Fibroblast of lung (primary cell): ENCODE measurements around the gene USP20. TPM values are rescaled to one million over a fixed set of nuclear protein-coding genes. Genes with fewer than 3 reads are reported as not detected.

Source experiments
- DNase-seq, 2 donors: peaks; one replicate each; pipeline versions ENCODE4 v3.0.0 to v3.0.0-alpha.2; 2010; ENCODE audit warnings: low read depth in 2 of 2
- H2AFZ ChIP-seq: 2 replicates; pipeline ENCODE4 v1.5.1; 2012; ENCODE audit warnings: low read length, control low read depth, inconsistent platforms
- H3K27ac ChIP-seq: 2 replicates; pipeline ENCODE4 v1.5.1; 2011; ENCODE audit warnings: low read length, control low read depth; ENCODE audit not compliant: insufficient read depth
- H3K27me3 ChIP-seq: 2 replicates; pipeline ENCODE4 v1.5.1; 2011; ENCODE audit warnings: mild to moderate bottlenecking, low read length; ENCODE audit not compliant: control insufficient read depth, insufficient read depth
- H3K36me3 ChIP-seq: 2 replicates; pipeline ENCODE4 v1.5.1; 2011; ENCODE audit warnings: low read length; ENCODE audit not compliant: control insufficient read depth, insufficient read depth
- H3K4me1 ChIP-seq: 2 replicates; pipeline ENCODE4 v1.5.1; 2011; ENCODE audit warnings: low read length; ENCODE audit not compliant: control insufficient read depth, insufficient read depth; ENCODE audit errors: extremely low read depth
- H3K4me2 ChIP-seq: 2 replicates; pipeline ENCODE4 v1.5.1; 2011; ENCODE audit warnings: low read length, control low read depth; ENCODE audit not compliant: insufficient read depth; ENCODE audit errors: extremely low read depth
- H3K4me3 ChIP-seq, 4 experiments: fragments of 200-600 bp in 1 of 4; sonication (generic) in 1 of 4; replicated peaks in 1 of 4; 2 replicates each; pipeline ENCODE4 v1.5.1; 2011 to 2016; ENCODE audit warnings: low read length in 4 of 4, low read depth in 3 of 4, mild to moderate bottlenecking in 3 of 4, control low read depth in 2 of 4, inconsistent platforms in 1 of 4, mixed read lengths in 1 of 4; ENCODE audit not compliant: insufficient read depth in 1 of 4; ENCODE audit errors: control extremely low read depth in 1 of 4
- H3K79me2 ChIP-seq: 2 replicates; pipeline ENCODE4 v1.5.1; 2012; ENCODE audit warnings: mild to moderate bottlenecking, low read length, inconsistent platforms; ENCODE audit not compliant: control insufficient read depth, insufficient read depth
- H3K9ac ChIP-seq: 2 replicates; pipeline ENCODE4 v1.5.1; 2011; ENCODE audit warnings: mild to moderate bottlenecking, low read length, control low read depth; ENCODE audit not compliant: insufficient read depth
- H3K9me3 ChIP-seq: 2 replicates; pipeline ENCODE4 v1.5.1; 2012; ENCODE audit warnings: low read depth, low read length; ENCODE audit not compliant: control insufficient read depth, insufficient read depth
- H4K20me1 ChIP-seq: 2 replicates; pipeline ENCODE4 v1.5.1; 2011; ENCODE audit warnings: low read length; ENCODE audit not compliant: control insufficient read depth, insufficient read depth; ENCODE audit errors: extremely low read depth
- EZH2 ChIP-seq: IDR thresholded peaks from 2 replicates; pipeline ENCODE4 v1.5.1; 2012; ENCODE audit warnings: low read length, control low read depth, mild to moderate bottlenecking; ENCODE audit errors: missing control alignments
- polyA plus RNA-seq, 2 donors: library from polyadenylated mRNA; depleted of rRNA in 1 of 2; stranded (reverse) in 1 of 2; unstranded in 1 of 2; fragments of >200 nt; gene quantifications; 2 replicates each; pipeline ENCODE4 v1.2.1, GENCODE V29; 2011 to 2012; ENCODE audit warnings: missing spikeins in 1 of 2
- total RNA-seq: library from RNA; depleted of rRNA; stranded (reverse); fragments of >200 nt; gene quantifications from 2 replicates; pipeline ENCODE4 v1.2.1, GENCODE V29; 2014
- TF ChIP-seq, protein P1 (sequence below), 2 donors: IDR thresholded peaks in 1 of 2; conservative IDR thresholded peaks in 1 of 2; 1 replicate in 1 of 2; 2 replicates in 1 of 2; pipeline ENCODE4 v1.5.1; 2011 to 2012; ENCODE audit warnings: low read length in 2 of 2, control low read depth in 1 of 2, inconsistent platforms in 1 of 2, low read depth in 1 of 2, mild to moderate bottlenecking in 1 of 2

USP20 gene
- total and polyA plus RNA-seq, 2 donors (not counting 1 experiment from before 2014, with no cell fraction given): 6.7 to 12.9 TPM

DNA sequence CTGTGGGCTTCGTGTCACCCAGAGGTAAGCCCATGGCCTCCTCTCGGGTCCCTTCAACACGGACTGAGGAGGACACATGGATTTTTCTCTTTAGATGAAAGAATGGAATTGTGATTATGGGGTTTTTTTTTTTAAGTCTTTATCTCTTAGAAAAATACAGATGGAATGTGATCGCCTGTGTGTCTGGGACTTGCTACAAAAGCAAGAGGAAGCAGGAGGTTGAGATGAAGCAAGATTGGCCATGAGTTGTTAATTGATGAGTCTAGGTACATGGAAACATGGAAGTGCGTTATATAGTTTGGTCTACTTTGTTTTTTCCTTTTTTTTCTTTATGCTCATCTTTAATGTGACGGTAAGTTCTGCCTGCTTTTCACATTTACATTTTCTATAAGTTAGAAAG is 14.6 kb downstream of the USP20 start:
- DNase-seq: peak in 1 of 2 donors; percentile 86
- H3K27me3 ChIP-seq: no peaks in the 10 kb centered on the region
- no peaks in the 10 kb centered on the region for H4K20me1 ChIP-seq
- no peaks in the 10 kb centered on the region for H3K79me2 ChIP-seq
- H3K9me3 ChIP-seq: no peaks in the 10 kb centered on the region
- TF ChIP-seq, protein P1, sequence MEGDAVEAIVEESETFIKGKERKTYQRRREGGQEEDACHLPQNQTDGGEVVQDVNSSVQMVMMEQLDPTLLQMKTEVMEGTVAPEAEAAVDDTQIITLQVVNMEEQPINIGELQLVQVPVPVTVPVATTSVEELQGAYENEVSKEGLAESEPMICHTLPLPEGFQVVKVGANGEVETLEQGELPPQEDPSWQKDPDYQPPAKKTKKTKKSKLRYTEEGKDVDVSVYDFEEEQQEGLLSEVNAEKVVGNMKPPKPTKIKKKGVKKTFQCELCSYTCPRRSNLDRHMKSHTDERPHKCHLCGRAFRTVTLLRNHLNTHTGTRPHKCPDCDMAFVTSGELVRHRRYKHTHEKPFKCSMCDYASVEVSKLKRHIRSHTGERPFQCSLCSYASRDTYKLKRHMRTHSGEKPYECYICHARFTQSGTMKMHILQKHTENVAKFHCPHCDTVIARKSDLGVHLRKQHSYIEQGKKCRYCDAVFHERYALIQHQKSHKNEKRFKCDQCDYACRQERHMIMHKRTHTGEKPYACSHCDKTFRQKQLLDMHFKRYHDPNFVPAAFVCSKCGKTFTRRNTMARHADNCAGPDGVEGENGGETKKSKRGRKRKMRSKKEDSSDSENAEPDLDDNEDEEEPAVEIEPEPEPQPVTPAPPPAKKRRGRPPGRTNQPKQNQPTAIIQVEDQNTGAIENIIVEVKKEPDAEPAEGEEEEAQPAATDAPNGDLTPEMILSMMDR (conservative IDR thresholded peaks at IDR 0.05 in 1 of 2, IDR thresholded peaks at IDR 0.05 in 1 of 2; ENCODE audit: low read depth in 1 of 2, low read length in 2 of 2): no peak
- H2AFZ ChIP-seq: no peak overlapping the region
- no peak overlapping the region for H3K9ac ChIP-seq
- no peak overlapping the region for H3K4me3 ChIP-seq
- no peaks in the 10 kb centered on the region for H3K4me1 ChIP-seq
- no peak overlapping the region for H3K27ac ChIP-seq
- H3K36me3 ChIP-seq: peaks cover 3% of the 10 kb centered on the region
- H3K4me2 ChIP-seq: no peak overlapping the region

DNA sequence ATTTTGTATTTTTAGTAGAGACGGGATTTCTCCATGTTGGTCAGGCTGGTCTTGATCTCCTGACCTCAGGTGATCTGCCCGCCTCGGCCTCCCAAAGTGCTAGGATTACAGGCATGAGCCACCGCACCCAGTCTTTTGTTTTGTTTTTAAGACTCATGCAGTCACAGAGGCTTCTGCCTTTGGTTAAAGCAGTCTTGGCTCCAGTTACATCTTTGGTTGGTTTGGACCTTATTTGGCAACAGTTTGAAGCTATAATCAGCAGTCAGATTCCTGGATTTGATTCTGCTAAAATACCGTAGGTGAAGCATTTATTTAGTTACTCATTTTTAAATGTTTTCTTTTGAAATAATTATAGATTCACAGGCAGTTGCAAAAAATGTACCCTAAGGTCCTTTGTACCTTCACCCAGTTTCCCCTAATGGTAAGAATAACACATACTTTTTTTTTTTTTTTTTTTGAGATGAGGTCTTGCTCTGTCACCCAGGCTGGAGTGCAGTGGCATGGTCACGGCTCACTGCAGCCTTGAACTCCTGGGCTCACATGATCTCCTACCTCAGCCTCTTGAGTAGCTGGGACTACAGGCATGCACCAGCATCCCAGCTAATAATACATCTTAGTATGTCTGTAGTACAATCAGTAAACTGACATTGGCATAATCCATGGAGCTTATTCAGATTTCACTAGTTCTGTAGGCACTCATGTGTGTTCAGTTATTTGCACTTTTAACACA is 15.7 kb downstream of the USP20 start:
- H3K27ac ChIP-seq: no peak overlapping the region

DNA sequence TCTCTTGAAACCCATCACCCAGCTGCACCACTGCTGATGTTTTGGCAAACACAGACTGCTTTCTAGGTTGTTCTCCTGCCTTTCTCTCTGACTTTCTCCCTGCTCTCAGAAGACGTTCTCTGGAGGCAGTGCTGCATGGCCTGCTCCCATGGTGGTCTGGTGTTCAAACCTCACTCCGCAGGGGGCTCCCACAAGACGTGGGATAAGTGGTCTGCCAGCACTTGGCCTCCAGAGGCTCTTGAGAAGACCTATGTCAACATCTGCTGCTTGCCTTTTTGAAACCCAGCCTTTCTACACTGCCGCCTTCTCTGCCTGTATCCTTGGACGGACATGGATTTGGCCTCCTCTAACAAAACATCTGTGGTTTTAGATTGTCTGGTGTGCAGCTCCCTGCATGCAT is 16.6 kb downstream of the USP20 start:
- Histone ChIP-seq H2AFZ (no peak overlapping the region), H3K27ac (no peak overlapping the region), H4K20me1 (no peaks in the 10 kb centered on the region), H3K9me3 (no peaks in the 10 kb centered on the region), H3K27me3 (no peaks in the 10 kb centered on the region), H3K4me3 (no peak overlapping the region), H3K9ac (no peak overlapping the region), H3K79me2 (no peaks in the 10 kb centered on the region), H3K36me3 (peaks cover 3% of the 10 kb centered on the region), H3K4me2 (no peak overlapping the region), H3K4me1 (no peaks in the 10 kb centered on the region)
- no peak for TF ChIP-seq EZH2
- TF ChIP-seq, protein P1 (conservative IDR thresholded peaks at IDR 0.05 in 1 of 2, IDR thresholded peaks at IDR 0.05 in 1 of 2; ENCODE audit: low read depth in 1 of 2, low read length in 2 of 2): no peak
- no peak for DNase-seq

More for the DNA sequence above, 15.7 kb downstream of the USP20 start:
- peak in 1 of 2 donors; percentile 82 for DNase-seq
- H3K9me3 ChIP-seq: no peaks in the 10 kb centered on the region
- no peak overlapping the region for H3K9ac ChIP-seq
- H3K4me3 ChIP-seq: no peak overlapping the region
- no peaks in the 10 kb centered on the region for H3K79me2 ChIP-seq
- H3K4me1 ChIP-seq: no peaks in the 10 kb centered on the region
- H3K27me3 ChIP-seq: no peaks in the 10 kb centered on the region
- peaks cover 3% of the 10 kb centered on the region for H3K36me3 ChIP-seq
- H2AFZ ChIP-seq: no peak overlapping the region
- H4K20me1 ChIP-seq: no peaks in the 10 kb centered on the region
- H3K4me2 ChIP-seq: no peak overlapping the region
- TF ChIP-seq EZH2: no peak
- TF ChIP-seq, protein P1 (conservative IDR thresholded peaks at IDR 0.05 in 1 of 2, IDR thresholded peaks at IDR 0.05 in 1 of 2; ENCODE audit: low read depth in 1 of 2, low read length in 2 of 2): no peak
